ENCODE results near the gene CES4A. TPM values are rescaled to one million over a fixed set of nuclear protein-coding genes. Genes with fewer than 3 reads are reported as not detected.
"Not testable (repeated sequence)": the region's sequence is repeated elsewhere in the genome, so short reads cannot be mapped to it uniquely, and the experiment has no call there.

CES4A gene
- total RNA-seq, 1 experiment from 2014 or later, result 1.9 TPM

DNA sequence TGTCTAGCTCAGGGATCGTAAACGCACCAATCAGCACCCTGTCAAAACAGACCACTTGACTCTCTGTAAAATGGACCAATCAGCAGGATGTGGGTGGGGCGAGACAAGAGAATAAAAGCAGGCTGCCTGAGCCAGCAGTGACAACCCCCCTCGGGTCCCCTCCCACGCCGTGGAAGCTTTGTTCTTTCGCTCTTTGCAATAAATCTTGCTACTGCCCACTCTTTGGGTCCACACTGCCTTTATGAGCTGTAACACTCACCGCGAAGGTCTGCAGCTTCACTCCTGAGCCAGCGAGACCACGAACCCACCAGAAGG, 13.5 kb upstream of the CES4A start:
- H2BK5ac ChIP-seq (ENCODE audit: insufficient read length, low read length); H2AK5ac ChIP-seq (ENCODE audit: insufficient read length, low read length); DNase-seq; H3K4me2 ChIP-seq (ENCODE audit: insufficient read depth, insufficient read length, low read length); H3K79me2 ChIP-seq (ENCODE audit: insufficient read depth, low read length); H2BK120ac ChIP-seq (ENCODE audit: low read depth, low read length, poor library complexity, severe bottlenecking); H3K9me3 ChIP-seq (ENCODE audit: control insufficient read depth, low read depth, low read length); H2BK15ac ChIP-seq (ENCODE audit: low read depth, low read length); H3K27ac ChIP-seq (ENCODE audit: insufficient read length, low read depth, low read length); H4K8ac ChIP-seq (replicated peaks; ENCODE audit: insufficient read length, low read depth, low read length); H4K91ac ChIP-seq (ENCODE audit: insufficient read length, low read depth, low read length); H3K56ac ChIP-seq (ENCODE audit: insufficient read length, low read depth, low read length); H4K5ac ChIP-seq (ENCODE audit: insufficient read length, low read depth, low read length); H3K9ac ChIP-seq (ENCODE audit: extremely low read depth, insufficient read length, low read length); H3K14ac ChIP-seq (ENCODE audit: insufficient read depth, low read length); H2BK12ac ChIP-seq (ENCODE audit: insufficient read length, low read depth, low read length); H3K79me1 ChIP-seq (ENCODE audit: insufficient read depth, low read depth, low read length, poor library complexity, severe bottlenecking); H3K18ac ChIP-seq (ENCODE audit: insufficient read length, low read depth, low read length); H3K23ac ChIP-seq (ENCODE audit: insufficient read length, low read depth, low read length); H3K4me1 ChIP-seq (ENCODE audit: insufficient read depth, low read length); H3K27me3 ChIP-seq (ENCODE audit: insufficient read depth, low read length); H3K9me3 Mint-ChIP-seq; H4K20me1 ChIP-seq (ENCODE audit: control insufficient read depth, insufficient read depth, insufficient read length); H3K23me2 ChIP-seq (ENCODE audit: insufficient read length, low read depth, low read length, poor library complexity, severe bottlenecking); H2AFZ ChIP-seq (ENCODE audit: low read length); H3K36me3 Mint-ChIP-seq (ENCODE audit: insufficient read depth in 1 of 3, low read depth in 3 of 3); H3K4me3 Mint-ChIP-seq; H2BK20ac ChIP-seq (ENCODE audit: low read depth, low read length, poor library complexity, severe bottlenecking); H3T11ph ChIP-seq (ENCODE audit: low read length); H3K27me3 Mint-ChIP-seq (ENCODE audit: low read depth); H3K4ac ChIP-seq (ENCODE audit: low read depth, low read length): not testable (repeated sequence)
- Mint-ChIP-seq H3K27ac (peak overlapping the region in 2 of 3 experiments; percentile 72 to 79; a peak in 2 of 7 replicates), H3K4me1 (peaks cover 10 to 12% of the 10 kb centered on the region in 2 experiments)
- WGBS (ENCODE audit: extremely low coverage, insufficient read length, low lambda C conversion rate), result no CpG with 5 or more reads among the region's 11 CpGs

Data from H9 (cell line).